GM12878 (cell line): ENCODE results near the gene SELPLG. TPM values are rescaled to one million over a fixed set of nuclear protein-coding genes. Genes with fewer than 3 reads are reported as not detected.
A peak's percentile ranks its signal among the peaks of the same experiment; 100 is the strongest.

Experiments used
- ATAC-seq: fragments of 200-7000 bp; cut with Tn5 transposase; 3 replicates; pipeline ENCODE4 v1.9.1; 2020; ENCODE audit warnings: mild to moderate bottlenecking, moderate library complexity
- BruUV-seq: library from RNA; stranded (reverse); fragments of 400-500 nt; replicated peaks from 2 replicates; lab custom pipeline; 2021; lab: Mats Ljungman, UMichigan
- CTCF ChIA-PET: fragments of 300-600 bp; sonication (Branson Sonifier 250); formaldehyde crosslinking; extraction: SDS; loops from one replicate; lab custom pipeline; 2021; ENCODE audit warnings: inconsistent platforms; lab: Yijun Ruan, JAX
- POLR2A ChIA-PET: fragments of 350-600 bp; formaldehyde crosslinking; extraction: SDS; loops from one replicate; lab custom pipeline; 2021; ENCODE audit warnings: inconsistent platforms; lab: Charles Lee
- RAD21 ChIA-PET: fragments of 300-600 bp; sonication (Branson Sonifier 250); formaldehyde crosslinking; loops from one replicate; lab custom pipeline; 2023; ENCODE audit warnings: antibody characterized with exemption; ENCODE audit not compliant: unreplicated experiment; lab: Charles Lee
- SMC1A ChIA-PET: fragments of 300-600 bp; sonication (Branson Sonifier 250); formaldehyde crosslinking; loops from one replicate; lab custom pipeline; 2023; ENCODE audit not compliant: unreplicated experiment, uncharacterized antibody; lab: Charles Lee
- DNase-seq: peaks from one replicate; pipeline ENCODE4 v3.0.0-alpha.2; 2011; ENCODE audit warnings: low read depth, low spot score
- FAIRE-seq: peaks from 3 replicates; lab custom pipeline; 2011; peaks lifted over from hg19 to GRCh38; lab: Jason Lieb, UNC
- H2AFZ ChIP-seq: 2 replicates; pipeline ENCODE4 v1.6.0; 2011; ENCODE audit warnings: low read depth, low read length, control low read depth; ENCODE audit not compliant: control insufficient read depth
- H3K27ac ChIP-seq: 2 replicates; pipeline ENCODE4 v1.5.1; 2011; ENCODE audit warnings: control low read depth; ENCODE audit not compliant: control insufficient read depth, insufficient read depth
- H3K27me3 ChIP-seq, 2 experiments: replicated peaks in 1 of 2; 2 replicates each; pipeline versions ENCODE4 v1.6.0 to v1.6.1; 2011; ENCODE audit warnings: low read length in 1 of 2; ENCODE audit not compliant: control insufficient read depth in 2 of 2, insufficient read depth in 2 of 2
- H3K36me3 ChIP-seq, 2 experiments: 2 replicates each; pipeline ENCODE4 v1.5.1; 2011; ENCODE audit warnings: low read length in 1 of 2; ENCODE audit not compliant: control insufficient read depth in 2 of 2, insufficient read depth in 2 of 2
- H3K4me1 ChIP-seq: 2 replicates; pipeline ENCODE4 v1.6.1; 2011; ENCODE audit warnings: mild to moderate bottlenecking, low read length, moderate library complexity, mixed read lengths; ENCODE audit not compliant: control insufficient read depth, insufficient read depth
- H3K4me2 ChIP-seq: 2 replicates; pipeline ENCODE4 v1.6.0; 2011; ENCODE audit warnings: control low read depth; ENCODE audit not compliant: control insufficient read depth, insufficient read depth
- H3K4me3 ChIP-seq: fragments of 200-600 bp; sonication (generic); 2 replicates; pipeline ENCODE4 v1.5.1; 2016
- H3K79me2 ChIP-seq: 2 replicates; pipeline ENCODE4 v1.6.0; 2011; ENCODE audit warnings: low read length; ENCODE audit not compliant: control insufficient read depth, insufficient read depth
- H3K9ac ChIP-seq: 2 replicates; pipeline ENCODE4 v1.8.0; 2011; ENCODE audit warnings: low read length, control low read depth, mixed read lengths; ENCODE audit not compliant: control insufficient read depth, insufficient read depth
- H3K9me3 ChIP-seq: replicated peaks from 3 replicates; pipeline ENCODE4 v1.5.1; 2011; ENCODE audit warnings: mild to moderate bottlenecking, low read length; ENCODE audit not compliant: control insufficient read depth, insufficient read depth
- H4K20me1 ChIP-seq: 2 replicates; pipeline ENCODE4 v1.6.0; 2011; ENCODE audit not compliant: control insufficient read depth, insufficient read depth
- BCL11A ChIP-seq: IDR thresholded peaks from 2 replicates; pipeline ENCODE4 v1.6.1; 2011; ENCODE audit warnings: low read depth, low read length
- BMI1 ChIP-seq: fragments of 450-650 bp; IDR thresholded peaks from 2 replicates; pipeline ENCODE4 v1.6.1; 2016; ENCODE audit warnings: mild to moderate bottlenecking, moderate library complexity, borderline replicate concordance
- CTCF ChIP-seq, 3 experiments: IDR thresholded peaks in 2 of 3; conservative IDR thresholded peaks in 1 of 3; 2 replicates each; pipeline ENCODE4 v1.5.1; 2011; ENCODE audit warnings: low read depth in 3 of 3, low read length in 3 of 3, mild to moderate bottlenecking in 3 of 3, control low read depth in 2 of 3, moderate library complexity in 2 of 3, inconsistent platforms in 1 of 3, mixed read lengths in 1 of 3; ENCODE audit not compliant: control insufficient read depth in 2 of 3, insufficient read depth in 1 of 3; ENCODE audit errors: extremely low read depth in 1 of 3
- FOXK2 ChIP-seq: fragments of 450-650 bp; IDR thresholded peaks from 2 replicates; pipeline ENCODE4 v1.6.1; 2017; ENCODE audit warnings: mild to moderate bottlenecking, moderate library complexity
- JUNB ChIP-seq: IDR thresholded peaks from 2 replicates; pipeline ENCODE4 v1.6.1; 2016; ENCODE audit warnings: antibody characterized with exemption, mild to moderate bottlenecking
- NFIC ChIP-seq: IDR thresholded peaks from 2 replicates; pipeline ENCODE4 v1.6.1; 2012; ENCODE audit warnings: low read depth, mild to moderate bottlenecking, inconsistent platforms, low read length, moderate library complexity
- PAX5 ChIP-seq: IDR thresholded peaks from 2 replicates; pipeline ENCODE4 v1.6.1; 2011; ENCODE audit warnings: low read depth, low read length, borderline replicate concordance
- POLR2AphosphoS5 ChIP-seq: IDR thresholded peaks from 2 replicates; pipeline ENCODE4 v1.6.1; 2011; ENCODE audit warnings: mild to moderate bottlenecking, low read length, inconsistent platforms
- POU2F2 ChIP-seq: IDR thresholded peaks from 3 replicates; pipeline ENCODE4 v1.6.1; 2011; ENCODE audit warnings: low read depth, mild to moderate bottlenecking, low read length, borderline replicate concordance
- SMAD1 ChIP-seq: fragments of 450-650 bp; IDR thresholded peaks from 2 replicates; pipeline ENCODE4 v1.6.1; 2018; ENCODE audit warnings: mild to moderate bottlenecking, low read depth; ENCODE audit not compliant: partially characterized antibody
- TBL1XR1 ChIP-seq: IDR thresholded peaks from 2 replicates; pipeline ENCODE4 v1.6.1; 2012; ENCODE audit warnings: low read depth, low read length, improper control_type of control experiment
- USF2 ChIP-seq: IDR thresholded peaks from 2 replicates; pipeline ENCODE4 v1.6.1; 2011; ENCODE audit warnings: low read depth, low read length, improper control_type of control experiment, borderline replicate concordance
- YBX1 ChIP-seq: fragments of 450-650 bp; IDR thresholded peaks from 2 replicates; pipeline ENCODE4 v1.6.1; 2016; ENCODE audit warnings: antibody characterized with exemption
- ZNF217 ChIP-seq: fragments of 450-650 bp; IDR thresholded peaks from 2 replicates; pipeline ENCODE4 v1.6.1; 2017; ENCODE audit warnings: antibody characterized with exemption, mild to moderate bottlenecking
- ZSCAN29 ChIP-seq: fragments of 450-650 bp; IDR thresholded peaks from 2 replicates; pipeline ENCODE4 v1.6.1; 2017; ENCODE audit warnings: mild to moderate bottlenecking, moderate library complexity
- WGBS: methylation state at CpG from one replicate; pipeline ENCODE4 v1.1.6; 2016; ENCODE audit warnings: low lambda C conversion rate; ENCODE audit not compliant: insufficient replicate concordance, insufficient coverage; ENCODE audit errors: missing lambda C conversion rate; 5-methylcytosine and 5-hydroxymethylcytosine counted together
- in situ Hi-C: fragments of 300-500 bp; cut with MboI; formaldehyde crosslinking; loops from 9 replicates; pipeline ENCODE4 v1.14.3; 2018; ENCODE audit warnings: mixed read lengths
- intact Hi-C: fragments of 100-400 bp; cut with micrococcal nuclease; formaldehyde crosslinking; loops from one replicate; pipeline ENCODE4 v1.14.2; 2022; ENCODE audit not compliant: unreplicated experiment
- polyA plus RNA-seq, 11 experiments: library from polyadenylated mRNA; depleted of rRNA in 4 of 11; unstranded in 6 of 11; stranded (reverse) in 5 of 11; fragments of >200 nt; fragmentation: Nextera tagmentation in 4 of 11; fragmentation: Illumina TruSeq in 1 of 11; extraction: Ambion mirVana in 4 of 11; extraction: Trizol in 1 of 11; gene quantifications; 1 replicate in 1 of 11; 2 replicates in 10 of 11; pipeline versions ENCODE4 v1.2.1 to v1.2.3, GENCODE V29; 2011 to 2016; ENCODE audit warnings: inconsistent platforms in 2 of 11, missing spikeins in 2 of 11, low read depth in 1 of 11
- total RNA-seq, 4 experiments: library from RNA; depleted of rRNA in 3 of 4; stranded (reverse); fragments of >200 nt in 3 of 4; fragmentation: Illumina TruSeq in 1 of 4; extraction: Trizol in 1 of 4; gene quantifications; 2 replicates each; pipeline versions ENCODE4 v1.2.1 to v1.2.3, GENCODE V29; 2013 to 2021

Gene SELPLG
- total and polyA plus RNA-seq, 10 of the 15 experiments (the other 5 are each of a cell fraction or from before 2014, with no cell fraction given), result 3.2 to 32.3 (median 23.9) TPM

GRCh38 chr12:108618079-108618952 is 15.4 kb downstream of the SELPLG start (continued):
- peak; percentile 92 to 95 (median 94) for TF ChIP-seq CTCF (IDR thresholded peaks at IDR 0.05 in 2 of 3, conservative IDR thresholded peaks at IDR 0.05 in 1 of 3; ENCODE audit: control insufficient read depth in 2 of 3, extremely low read depth in 1 of 3, insufficient read depth in 1 of 3, low read depth in 3 of 3, low read length in 3 of 3)
- no peak for TF ChIP-seq YBX1

- Histone ChIP-seq H4K20me1 (no peaks in the 10 kb centered on the region), H3K36me3 (no peaks in the 10 kb centered on the region; a peak in 1 of 4 replicates), H3K9me3 (peaks cover 13% of the 10 kb centered on the region; the same call in 2 of the 3 replicates), H2AFZ (no peak overlapping the region; the same call in 1 of the 2 replicates), H3K4me3 (no peak overlapping the region; the same call in 1 of the 2 replicates), H3K79me2 (no peaks in the 10 kb centered on the region), H3K4me1 (peaks cover 55% of the 10 kb centered on the region), H3K27ac (peak overlapping the region; percentile 99), H3K9ac (peak overlapping the region; percentile 63), H3K27me3 (no peaks in the 10 kb centered on the region), H3K4me2 (peak overlapping the region; percentile 89)
- WGBS, result 3% methylated on average over 14 of the region's 14 CpGs
- FAIRE-seq (peak; percentile 81), DNase-seq (peak; percentile 93), ATAC-seq (peak; percentile 90)
- CTCF ChIA-PET, result interaction anchor here (0.6 to 17.2 kb wide), 42 partner anchors 10 to 627 kb away, joined by 3 to 866 read pairs (median 5); partner anchors contain the start of genes ALKBH2, ISCU, SART3 and SELPLG
- SMC1A ChIA-PET, result interaction anchor here (0.5 to 11.4 kb wide), 28 partner anchors 9 to 383 kb away, joined by 3 to 718 read pairs (median 5); partner anchors contain the start of genes ISCU, SART3 and SELPLG
- RAD21 ChIA-PET, result interaction anchor here (0.6 to 15.9 kb wide), 34 partner anchors 17 to 476 kb away, joined by 3 to 633 read pairs (median 5); partner anchors contain the start of genes ALKBH2, FICD, ISCU and SART3
- intact Hi-C loops (loop anchor here (1.0 to 5.0 kb wide), 4 partner anchors 18 to 100 kb away; partner anchors contain the start of gene FICD), in situ Hi-C loops (loop anchor here (5.0 kb wide), 2 partner anchors 50 to 285 kb away; no protein-coding TSS in a partner anchor)
- POLR2A ChIA-PET, result interaction anchor here (0.6 to 8.2 kb wide), 14 partner anchors 9 to 234 kb away, joined by 3 to 211 read pairs (median 6); partner anchors contain the start of genes ISCU and SELPLG
- TSS peak; percentile 88 for BruUV-seq
- TF ChIP-seq USF2 (peak; percentile 29; the same call in 1 of the 2 replicates), POU2F2 (peak; percentile 84; the same call in 2 of the 3 replicates), NFIC (peak; percentile 97), BMI1 (peak; percentile 59), PAX5 (peak; percentile 96), TBL1XR1 (peak; percentile 21; the same call in 1 of the 2 replicates), BCL11A (peak; percentile 95), JUNB (peak; percentile 89), SMAD1 (peak; percentile 3), ZSCAN29 (no peak), ZNF217 (peak; percentile 99), POLR2AphosphoS5 (peak; percentile 80), FOXK2 (no peak)
Measured at GRCh38 chr12:108616941-108617858, 16.5 kb downstream of the SELPLG start.
